ENCODE data around the gene CDK14. TPM values are rescaled to one million over a fixed set of nuclear protein-coding genes. Genes with fewer than 3 reads are reported as not detected.

The CDK14 gene
- total RNA-seq, 5 donors from 2014 or later (not counting 1 experiment from before 2014, with no cell fraction given), result 0.86 to 6.6 (median 1.6) TPM

GRCh38 chr7:91054374-91054773, 458.3 kb downstream of the CDK14 start:
- Mint-ChIP-seq H3K9me3 (peaks cover 0 to 4% (median 2%) of the 10 kb centered on the region in 3 donors), H3K4me1 (peaks cover 7 to 16% (median 13%) of the 10 kb centered on the region in 3 donors), H3K27me3 (no peaks in the 10 kb centered on the region), H3K4me3 (no peak overlapping the region), H3K36me3 (no peaks in the 10 kb centered on the region), H3K27ac (no peak overlapping the region)
- no peak overlapping the region for H3K27ac ChIP-seq (ENCODE audit: low read length)
- no peak overlapping the region for H3K4me3 ChIP-seq (ENCODE audit: control insufficient read depth in 1 of 2, extremely low read depth in 1 of 2, low read length in 1 of 2)
- ChIA-PET CTCF (no interaction called here), POLR2A (no interaction called here)
- H3K9me3 ChIP-seq, result no peaks in the 10 kb centered on the region
- ATAC-seq (replicated peaks in 1 of 4) (no peak), DNase-seq (no peak)
- 83% methylated on average over 1 of the region's 2 CpGs for WGBS (ENCODE audit: insufficient coverage)
- H3K36me3 ChIP-seq (ENCODE audit: control insufficient read depth in 2 of 2, extremely low read depth in 1 of 2, insufficient read depth in 1 of 2, low read length in 1 of 2), result no peaks in the 10 kb centered on the region
- no peaks in the 10 kb centered on the region for H3K4me1 ChIP-seq (ENCODE audit: control insufficient read depth in 1 of 2, extremely low read depth in 1 of 2, insufficient read depth in 2 of 2, low read length in 2 of 2)
- H3K27me3 ChIP-seq (replicated peaks in 1 of 2; ENCODE audit: control insufficient read depth in 2 of 2, extremely low read depth in 1 of 2, insufficient read depth in 2 of 2, low read length in 1 of 2), result no peaks in the 10 kb centered on the region

GRCh38 chr7:91055219-91055618, 459.1 kb downstream of the CDK14 start:
- H3K4me1 Mint-ChIP-seq, result peaks cover 7 to 16% (median 9%) of the 10 kb centered on the region in 3 donors

GRCh38 chr7:91062713-91063112, 466.6 kb downstream of the CDK14 start:
- ATAC-seq (replicated peaks in 1 of 4) (no peak), DNase-seq (no peak)
- no peaks in the 10 kb centered on the region for H3K27me3 ChIP-seq (replicated peaks in 1 of 2; ENCODE audit: control insufficient read depth in 2 of 2, extremely low read depth in 1 of 2, insufficient read depth in 2 of 2, low read length in 1 of 2)
- Mint-ChIP-seq H3K36me3 (no peaks in the 10 kb centered on the region), H3K27me3 (peaks cover 0 to 4% of the 10 kb centered on the region in 2 donors), H3K27ac (no peak overlapping the region), H3K4me1 (no peaks in the 10 kb centered on the region), H3K9me3 (peaks cover 0 to 12% (median 3%) of the 10 kb centered on the region in 3 donors), H3K4me3 (no peak overlapping the region)
- H3K4me3 ChIP-seq (ENCODE audit: control insufficient read depth in 1 of 2, extremely low read depth in 1 of 2, low read length in 1 of 2), result no peak overlapping the region
- H3K27ac ChIP-seq (ENCODE audit: low read length), result no peak overlapping the region
- CTCF ChIA-PET, result no interaction called here
- no peaks in the 10 kb centered on the region for H3K4me1 ChIP-seq (ENCODE audit: control insufficient read depth in 1 of 2, extremely low read depth in 1 of 2, insufficient read depth in 2 of 2, low read length in 2 of 2)
- H3K9me3 ChIP-seq, result no peaks in the 10 kb centered on the region
- no peaks in the 10 kb centered on the region for H3K36me3 ChIP-seq (ENCODE audit: control insufficient read depth in 2 of 2, extremely low read depth in 1 of 2, insufficient read depth in 1 of 2, low read length in 1 of 2)
- WGBS (ENCODE audit: insufficient coverage), result no CpG with 5 or more reads among the region's 2 CpGs
- POLR2A ChIA-PET, result no interaction called here

More at GRCh38 chr7:91055219-91055618, 459.1 kb downstream of the CDK14 start:
- ChIA-PET CTCF (no interaction called here), POLR2A (no interaction called here)
- H3K27me3 Mint-ChIP-seq, result no peaks in the 10 kb centered on the region
- H3K4me3 Mint-ChIP-seq, result no peak overlapping the region
- H3K4me1 ChIP-seq (ENCODE audit: control insufficient read depth in 1 of 2, extremely low read depth in 1 of 2, insufficient read depth in 2 of 2, low read length in 2 of 2), result no peaks in the 10 kb centered on the region
- no peak overlapping the region for H3K27ac ChIP-seq (ENCODE audit: low read length)
- DNase-seq (no peak), ATAC-seq (replicated peaks in 1 of 4) (no peak)
- no peak overlapping the region for H3K27ac Mint-ChIP-seq
- H3K4me3 ChIP-seq (ENCODE audit: control insufficient read depth in 1 of 2, extremely low read depth in 1 of 2, low read length in 1 of 2), result no peak overlapping the region
- H3K9me3 Mint-ChIP-seq, result peaks cover 0 to 4% (median 2%) of the 10 kb centered on the region in 3 donors
- H3K9me3 ChIP-seq, result no peaks in the 10 kb centered on the region
- H3K36me3 Mint-ChIP-seq, result no peaks in the 10 kb centered on the region
- no CpG with 5 or more reads among the region's 2 CpGs for WGBS (ENCODE audit: insufficient coverage)
- no peaks in the 10 kb centered on the region for H3K36me3 ChIP-seq (ENCODE audit: control insufficient read depth in 2 of 2, extremely low read depth in 1 of 2, insufficient read depth in 1 of 2, low read length in 1 of 2)
- H3K27me3 ChIP-seq (replicated peaks in 1 of 2; ENCODE audit: control insufficient read depth in 2 of 2, extremely low read depth in 1 of 2, insufficient read depth in 2 of 2, low read length in 1 of 2), result no peaks in the 10 kb centered on the region

GRCh38 chr7:91064052-91064451, 467.9 kb downstream of the CDK14 start:
- DNase-seq (no peak), ATAC-seq (replicated peaks in 1 of 4) (no peak)
- Histone ChIP-seq H3K9me3 (no peaks in the 10 kb centered on the region), H3K27me3 (replicated peaks in 1 of 2; ENCODE audit: control insufficient read depth in 2 of 2, extremely low read depth in 1 of 2, insufficient read depth in 2 of 2, low read length in 1 of 2) (no peaks in the 10 kb centered on the region), H3K36me3 (ENCODE audit: control insufficient read depth in 2 of 2, extremely low read depth in 1 of 2, insufficient read depth in 1 of 2, low read length in 1 of 2) (no peaks in the 10 kb centered on the region), H3K4me1 (ENCODE audit: control insufficient read depth in 1 of 2, extremely low read depth in 1 of 2, insufficient read depth in 2 of 2, low read length in 2 of 2) (no peaks in the 10 kb centered on the region), H3K4me3 (ENCODE audit: control insufficient read depth in 1 of 2, extremely low read depth in 1 of 2, low read length in 1 of 2) (no peak overlapping the region), H3K27ac (ENCODE audit: low read length) (no peak overlapping the region)
- no peaks in the 10 kb centered on the region for H3K4me1 Mint-ChIP-seq
- ChIA-PET POLR2A (no interaction called here), CTCF (interaction anchor here in 1 of 2 donors (1.1 kb wide), 1 partner anchor 21 kb away, joined by 3 read pairs; no protein-coding TSS in a partner anchor)
- no peak overlapping the region for H3K4me3 Mint-ChIP-seq
- H3K36me3 Mint-ChIP-seq, result no peaks in the 10 kb centered on the region
- H3K27me3 Mint-ChIP-seq, result peaks cover 0 to 4% of the 10 kb centered on the region in 2 donors
- 64% methylated on average over 2 of the region's 2 CpGs for WGBS (ENCODE audit: insufficient coverage)
- H3K9me3 Mint-ChIP-seq, result peaks cover 0 to 8% (median 3%) of the 10 kb centered on the region in 3 donors
- H3K27ac Mint-ChIP-seq, result no peak overlapping the region

- CTCF ChIA-PET, result no interaction called here
- H3K9me3 ChIP-seq, result no peaks in the 10 kb centered on the region
- Mint-ChIP-seq H3K9me3 (peaks cover 0 to 8% (median 3%) of the 10 kb centered on the region in 3 donors), H3K36me3 (no peaks in the 10 kb centered on the region), H3K27ac (no peak overlapping the region), H3K27me3 (peaks cover 0 to 4% of the 10 kb centered on the region in 2 donors), H3K4me3 (no peak overlapping the region), H3K4me1 (no peaks in the 10 kb centered on the region)
- no peak overlapping the region for H3K4me3 ChIP-seq (ENCODE audit: control insufficient read depth in 1 of 2, extremely low read depth in 1 of 2, low read length in 1 of 2)
- H3K36me3 ChIP-seq (ENCODE audit: control insufficient read depth in 2 of 2, extremely low read depth in 1 of 2, insufficient read depth in 1 of 2, low read length in 1 of 2), result no peaks in the 10 kb centered on the region
- H3K4me1 ChIP-seq (ENCODE audit: control insufficient read depth in 1 of 2, extremely low read depth in 1 of 2, insufficient read depth in 2 of 2, low read length in 2 of 2), result no peaks in the 10 kb centered on the region
- WGBS (ENCODE audit: insufficient coverage), result no CpG with 5 or more reads among the region's 2 CpGs
- POLR2A ChIA-PET, result no interaction called here
- no peaks in the 10 kb centered on the region for H3K27me3 ChIP-seq (replicated peaks in 1 of 2; ENCODE audit: control insufficient read depth in 2 of 2, extremely low read depth in 1 of 2, insufficient read depth in 2 of 2, low read length in 1 of 2)
- no peak for ATAC-seq (replicated peaks in 1 of 4)
- no peak for DNase-seq
- no peak overlapping the region for H3K27ac ChIP-seq (ENCODE audit: low read length)
Measured at GRCh38 chr7:91064938-91065337, 468.8 kb downstream of the CDK14 start.

GRCh38 chr7:91066627-91067026, 470.5 kb downstream of the CDK14 start:
- no peaks in the 10 kb centered on the region for H3K4me1 ChIP-seq (ENCODE audit: control insufficient read depth in 1 of 2, extremely low read depth in 1 of 2, insufficient read depth in 2 of 2, low read length in 2 of 2)
- H3K27me3 Mint-ChIP-seq, result peaks cover 0 to 6% of the 10 kb centered on the region in 2 donors
- H3K36me3 ChIP-seq (ENCODE audit: control insufficient read depth in 2 of 2, extremely low read depth in 1 of 2, insufficient read depth in 1 of 2, low read length in 1 of 2), result no peaks in the 10 kb centered on the region
- H3K4me3 Mint-ChIP-seq, result no peak overlapping the region
- H3K27ac ChIP-seq (ENCODE audit: low read length), result no peak overlapping the region
- ChIA-PET CTCF (no interaction called here), POLR2A (no interaction called here)
- DNase-seq (no peak), ATAC-seq (replicated peaks in 1 of 4) (no peak)
- H3K4me1 Mint-ChIP-seq, result no peaks in the 10 kb centered on the region
- no peaks in the 10 kb centered on the region for H3K9me3 ChIP-seq
- no peak overlapping the region for H3K4me3 ChIP-seq (ENCODE audit: control insufficient read depth in 1 of 2, extremely low read depth in 1 of 2, low read length in 1 of 2)
- H3K36me3 Mint-ChIP-seq, result no peaks in the 10 kb centered on the region
- WGBS (ENCODE audit: insufficient coverage), result 40% methylated on average over 2 of the region's 4 CpGs
- H3K27ac Mint-ChIP-seq, result no peak overlapping the region
- peaks cover 0 to 6% of the 10 kb centered on the region in 2 experiments for H3K27me3 ChIP-seq (replicated peaks in 1 of 2; ENCODE audit: control insufficient read depth in 2 of 2, extremely low read depth in 1 of 2, insufficient read depth in 2 of 2, low read length in 1 of 2)
- H3K9me3 Mint-ChIP-seq, result peaks cover 0 to 3% (median 0%) of the 10 kb centered on the region in 3 donors

- Mint-ChIP-seq H3K27me3 (peaks cover 0 to 6% of the 10 kb centered on the region in 2 donors), H3K27ac (no peak overlapping the region), H3K9me3 (peaks cover 0 to 3% (median 0%) of the 10 kb centered on the region in 3 donors), H3K4me1 (no peaks in the 10 kb centered on the region), H3K4me3 (no peak overlapping the region), H3K36me3 (no peaks in the 10 kb centered on the region)
- no peak for DNase-seq
- Histone ChIP-seq H3K4me1 (ENCODE audit: control insufficient read depth in 1 of 2, extremely low read depth in 1 of 2, insufficient read depth in 2 of 2, low read length in 2 of 2) (no peaks in the 10 kb centered on the region), H3K27me3 (replicated peaks in 1 of 2; ENCODE audit: control insufficient read depth in 2 of 2, extremely low read depth in 1 of 2, insufficient read depth in 2 of 2, low read length in 1 of 2) (peaks cover 0 to 7% of the 10 kb centered on the region in 2 experiments), H3K27ac (ENCODE audit: low read length) (no peak overlapping the region), H3K36me3 (ENCODE audit: control insufficient read depth in 2 of 2, extremely low read depth in 1 of 2, insufficient read depth in 1 of 2, low read length in 1 of 2) (no peaks in the 10 kb centered on the region), H3K9me3 (no peaks in the 10 kb centered on the region), H3K4me3 (ENCODE audit: control insufficient read depth in 1 of 2, extremely low read depth in 1 of 2, low read length in 1 of 2) (no peak overlapping the region)
- ChIA-PET CTCF (no interaction called here), POLR2A (no interaction called here)
- WGBS (ENCODE audit: insufficient coverage), result no CpG with 5 or more reads among the region's 3 CpGs
- ATAC-seq (replicated peaks in 1 of 4), result no peak
Measured at GRCh38 chr7:91067242-91067641, 471.1 kb downstream of the CDK14 start.
